GM12878 (cell line): ENCODE data around the gene NOP10. TPM values are rescaled to one million over a fixed set of nuclear protein-coding genes. Genes with fewer than 3 reads are reported as not detected.

Source experiments
- BCL11A ChIP-seq: IDR thresholded peaks from 2 replicates; pipeline ENCODE4 v1.6.1; 2011; ENCODE audit warnings: low read depth, low read length
- CHD1 ChIP-seq: IDR thresholded peaks from 2 replicates; pipeline ENCODE4 v1.6.1; 2012; ENCODE audit warnings: low read depth, low read length, improper control_type of control experiment
- GATAD2B ChIP-seq: fragments of 450-650 bp; conservative IDR thresholded peaks from 2 replicates; pipeline ENCODE4 v1.6.1; 2017; ENCODE audit warnings: low read depth, mild to moderate bottlenecking, moderate library complexity
- IRF4 ChIP-seq: IDR thresholded peaks from 2 replicates; pipeline ENCODE4 v1.6.1; 2011; ENCODE audit warnings: low read depth, low read length
- MEF2B ChIP-seq: fragments of 450-650 bp; IDR thresholded peaks from 2 replicates; pipeline ENCODE4 v1.6.1; 2018; ENCODE audit warnings: mild to moderate bottlenecking, moderate library complexity; ENCODE audit not compliant: partially characterized antibody, poor library complexity, severe bottlenecking
- NFYB ChIP-seq: IDR thresholded peaks from 2 replicates; pipeline ENCODE4 v1.6.1; 2011; ENCODE audit warnings: low read depth, mild to moderate bottlenecking, low read length, improper control_type of control experiment, moderate library complexity; ENCODE audit not compliant: insufficient read depth
- NR2C2 ChIP-seq: IDR thresholded peaks from 2 replicates; pipeline ENCODE4 v1.6.1; 2011; ENCODE audit warnings: borderline replicate concordance, low read depth; ENCODE audit not compliant: control insufficient read depth, insufficient read length
- POLR2A ChIP-seq: IDR thresholded peaks from 2 replicates; pipeline ENCODE4 v1.6.1; 2011; ENCODE audit warnings: low read depth, mild to moderate bottlenecking, low read length
- RAD21 ChIP-seq: IDR thresholded peaks from 2 replicates; pipeline ENCODE4 v1.6.1; 2011; ENCODE audit warnings: mild to moderate bottlenecking, low read depth, low read length, moderate library complexity; ENCODE audit not compliant: insufficient read depth
- RCOR1 ChIP-seq: conservative IDR thresholded peaks from 2 replicates; pipeline ENCODE4 v1.6.1; 2012; ENCODE audit warnings: low read depth, low read length, improper control_type of control experiment
- RFX5 ChIP-seq: IDR thresholded peaks from 2 replicates; pipeline ENCODE4 v1.6.1; 2011; ENCODE audit warnings: low read depth, low read length, improper control_type of control experiment
- SIN3A ChIP-seq: IDR thresholded peaks from 2 replicates; pipeline ENCODE4 v1.6.1; 2012; ENCODE audit warnings: low read depth, low read length, improper control_type of control experiment
- SPI1 ChIP-seq: IDR thresholded peaks from 2 replicates; pipeline ENCODE4 v1.6.1; 2011; ENCODE audit warnings: low read depth, mild to moderate bottlenecking, low read length, moderate library complexity, borderline replicate concordance; ENCODE audit not compliant: insufficient read depth
- SUPT20H ChIP-seq: IDR thresholded peaks from 2 replicates; pipeline ENCODE4 v1.6.1; 2011; ENCODE audit warnings: low read depth, mild to moderate bottlenecking, low read length, moderate library complexity, borderline replicate concordance; ENCODE audit not compliant: control insufficient read depth
- WRNIP1 ChIP-seq: IDR thresholded peaks from 2 replicates; pipeline ENCODE4 v1.6.1; 2011; ENCODE audit warnings: low read depth, low read length, improper control_type of control experiment, borderline replicate concordance
- ZNF207 ChIP-seq: fragments of 450-650 bp; IDR thresholded peaks from 2 replicates; pipeline ENCODE4 v1.6.1; 2014; ENCODE audit warnings: antibody characterized with exemption, mild to moderate bottlenecking, borderline replicate concordance
- ZNF274 ChIP-seq: IDR thresholded peaks from one replicate; pipeline ENCODE4 v1.8.0; 2011; ENCODE audit not compliant: insufficient read length, insufficient read depth
- polyA plus RNA-seq, 11 experiments: library from polyadenylated mRNA; depleted of rRNA in 4 of 11; unstranded in 6 of 11; stranded (reverse) in 5 of 11; fragments of >200 nt; fragmentation: Nextera tagmentation in 4 of 11; fragmentation: Illumina TruSeq in 1 of 11; extraction: Ambion mirVana in 4 of 11; extraction: Trizol in 1 of 11; gene quantifications; 1 replicate in 1 of 11; 2 replicates in 10 of 11; pipeline versions ENCODE4 v1.2.1 to v1.2.3, GENCODE V29; 2011 to 2016; ENCODE audit warnings: inconsistent platforms in 2 of 11, missing spikeins in 2 of 11, low read depth in 1 of 11
- total RNA-seq, 4 experiments: library from RNA; depleted of rRNA in 3 of 4; stranded (reverse); fragments of >200 nt in 3 of 4; fragmentation: Illumina TruSeq in 1 of 4; extraction: Trizol in 1 of 4; gene quantifications; 2 replicates each; pipeline versions ENCODE4 v1.2.1 to v1.2.3, GENCODE V29; 2013 to 2021
- TF ChIP-seq, protein P1 (sequence below): IDR thresholded peaks from 2 replicates; pipeline ENCODE4 v1.6.1; 2012; ENCODE audit warnings: low read depth, low read length, improper control_type of control experiment
- TF ChIP-seq, protein P2 (sequence below): fragments of 450-650 bp; IDR thresholded peaks from 2 replicates; pipeline ENCODE4 v1.6.1; 2016; ENCODE audit warnings: mild to moderate bottlenecking, moderate library complexity, borderline replicate concordance
- TF ChIP-seq, protein P3 (sequence below): fragments of 450-650 bp; IDR thresholded peaks from 2 replicates; pipeline ENCODE4 v1.6.1; 2014; ENCODE audit warnings: mild to moderate bottlenecking
- TF ChIP-seq, protein P4 (sequence below): fragments of 450-650 bp; IDR thresholded peaks from 2 replicates; pipeline ENCODE4 v1.6.1; 2017; ENCODE audit warnings: low read depth, mild to moderate bottlenecking, moderate library complexity
- TF ChIP-seq, protein P5 (sequence below): IDR thresholded peaks from 2 replicates; pipeline ENCODE4 v1.6.1; 2011; ENCODE audit warnings: borderline replicate concordance, low read depth, mild to moderate bottlenecking, moderate library complexity, mixed read lengths, low read length; ENCODE audit not compliant: insufficient read depth; ENCODE audit errors: extremely low read length

NOP10 gene
- total and polyA plus RNA-seq, 10 of the 15 experiments (the other 5 are each of a cell fraction or from before 2014, with no cell fraction given), result 225 to 1,778 (median 537) TPM

DNA sequence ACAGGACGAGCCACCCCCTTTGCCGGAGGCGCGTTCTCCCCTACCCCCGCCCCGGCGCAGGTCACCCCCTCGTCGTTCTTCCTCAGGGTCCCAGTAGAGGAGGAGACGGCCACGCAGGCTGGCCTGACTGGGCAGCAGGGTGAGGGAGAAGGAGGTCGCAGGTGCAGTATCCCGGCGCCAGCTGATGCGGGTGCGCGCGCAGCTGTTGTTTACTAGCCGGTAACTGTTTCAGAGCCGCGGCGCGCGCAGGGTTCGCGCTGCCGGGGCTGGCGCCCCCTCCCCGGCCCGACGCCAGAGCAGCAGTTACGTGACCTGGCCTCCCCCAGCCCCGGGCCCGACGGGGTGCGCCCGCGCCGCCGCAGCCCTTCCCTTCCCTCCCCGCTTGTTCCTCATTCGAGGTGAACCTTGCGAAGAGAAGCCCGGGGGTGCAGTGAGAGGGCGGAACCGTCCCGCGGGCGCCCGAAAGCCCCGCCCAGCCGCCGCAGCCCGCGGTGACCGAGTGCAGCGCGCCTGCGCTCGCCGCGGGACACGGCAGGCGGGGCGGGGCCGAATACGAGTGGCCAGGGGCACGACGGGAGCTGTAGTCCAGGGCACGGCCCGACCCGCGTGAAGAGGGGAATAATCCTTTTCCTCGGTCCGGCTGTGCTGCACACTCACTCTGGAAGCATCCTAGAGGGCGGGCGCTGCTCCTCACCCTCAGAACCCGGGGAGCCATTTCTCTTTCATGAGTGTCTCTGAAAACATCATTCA lies 5.2 kb downstream of the NOP10 start, which contains the start of gene SLC12A6 (continued):
- TF ChIP-seq RFX5, result no peak
- TF ChIP-seq, protein P1, sequence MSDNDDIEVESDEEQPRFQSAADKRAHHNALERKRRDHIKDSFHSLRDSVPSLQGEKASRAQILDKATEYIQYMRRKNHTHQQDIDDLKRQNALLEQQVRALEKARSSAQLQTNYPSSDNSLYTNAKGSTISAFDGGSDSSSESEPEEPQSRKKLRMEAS, result no peak
- TF ChIP-seq SPI1, result peak; percentile 56
- TF ChIP-seq, protein P2, sequence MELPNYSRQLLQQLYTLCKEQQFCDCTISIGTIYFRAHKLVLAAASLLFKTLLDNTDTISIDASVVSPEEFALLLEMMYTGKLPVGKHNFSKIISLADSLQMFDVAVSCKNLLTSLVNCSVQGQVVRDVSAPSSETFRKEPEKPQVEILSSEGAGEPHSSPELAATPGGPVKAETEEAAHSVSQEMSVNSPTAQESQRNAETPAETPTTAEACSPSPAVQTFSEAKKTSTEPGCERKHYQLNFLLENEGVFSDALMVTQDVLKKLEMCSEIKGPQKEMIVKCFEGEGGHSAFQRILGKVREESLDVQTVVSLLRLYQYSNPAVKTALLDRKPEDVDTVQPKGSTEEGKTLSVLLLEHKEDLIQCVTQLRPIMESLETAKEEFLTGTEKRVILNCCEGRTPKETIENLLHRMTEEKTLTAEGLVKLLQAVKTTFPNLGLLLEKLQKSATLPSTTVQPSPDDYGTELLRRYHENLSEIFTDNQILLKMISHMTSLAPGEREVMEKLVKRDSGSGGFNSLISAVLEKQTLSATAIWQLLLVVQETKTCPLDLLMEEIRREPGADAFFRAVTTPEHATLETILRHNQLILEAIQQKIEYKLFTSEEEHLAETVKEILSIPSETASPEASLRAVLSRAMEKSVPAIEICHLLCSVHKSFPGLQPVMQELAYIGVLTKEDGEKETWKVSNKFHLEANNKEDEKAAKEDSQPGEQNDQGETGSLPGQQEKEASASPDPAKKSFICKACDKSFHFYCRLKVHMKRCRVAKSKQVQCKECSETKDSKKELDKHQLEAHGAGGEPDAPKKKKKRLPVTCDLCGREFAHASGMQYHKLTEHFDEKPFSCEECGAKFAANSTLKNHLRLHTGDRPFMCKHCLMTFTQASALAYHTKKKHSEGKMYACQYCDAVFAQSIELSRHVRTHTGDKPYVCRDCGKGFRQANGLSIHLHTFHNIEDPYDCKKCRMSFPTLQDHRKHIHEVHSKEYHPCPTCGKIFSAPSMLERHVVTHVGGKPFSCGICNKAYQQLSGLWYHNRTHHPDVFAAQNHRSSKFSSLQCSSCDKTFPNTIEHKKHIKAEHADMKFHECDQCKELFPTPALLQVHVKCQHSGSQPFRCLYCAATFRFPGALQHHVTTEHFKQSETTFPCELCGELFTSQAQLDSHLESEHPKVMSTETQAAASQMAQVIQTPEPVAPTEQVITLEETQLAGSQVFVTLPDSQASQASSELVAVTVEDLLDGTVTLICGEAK, result no peak
- no peak for TF ChIP-seq RAD21
- no peak for TF ChIP-seq RCOR1
- peak; percentile 74 for TF ChIP-seq POLR2A
- TF ChIP-seq WRNIP1, result no peak
- TF ChIP-seq, protein P3, sequence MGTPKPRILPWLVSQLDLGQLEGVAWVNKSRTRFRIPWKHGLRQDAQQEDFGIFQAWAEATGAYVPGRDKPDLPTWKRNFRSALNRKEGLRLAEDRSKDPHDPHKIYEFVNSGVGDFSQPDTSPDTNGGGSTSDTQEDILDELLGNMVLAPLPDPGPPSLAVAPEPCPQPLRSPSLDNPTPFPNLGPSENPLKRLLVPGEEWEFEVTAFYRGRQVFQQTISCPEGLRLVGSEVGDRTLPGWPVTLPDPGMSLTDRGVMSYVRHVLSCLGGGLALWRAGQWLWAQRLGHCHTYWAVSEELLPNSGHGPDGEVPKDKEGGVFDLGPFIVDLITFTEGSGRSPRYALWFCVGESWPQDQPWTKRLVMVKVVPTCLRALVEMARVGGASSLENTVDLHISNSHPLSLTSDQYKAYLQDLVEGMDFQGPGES, result no peak; the same call in 1 of the 2 replicates
- TF ChIP-seq, protein P4, sequence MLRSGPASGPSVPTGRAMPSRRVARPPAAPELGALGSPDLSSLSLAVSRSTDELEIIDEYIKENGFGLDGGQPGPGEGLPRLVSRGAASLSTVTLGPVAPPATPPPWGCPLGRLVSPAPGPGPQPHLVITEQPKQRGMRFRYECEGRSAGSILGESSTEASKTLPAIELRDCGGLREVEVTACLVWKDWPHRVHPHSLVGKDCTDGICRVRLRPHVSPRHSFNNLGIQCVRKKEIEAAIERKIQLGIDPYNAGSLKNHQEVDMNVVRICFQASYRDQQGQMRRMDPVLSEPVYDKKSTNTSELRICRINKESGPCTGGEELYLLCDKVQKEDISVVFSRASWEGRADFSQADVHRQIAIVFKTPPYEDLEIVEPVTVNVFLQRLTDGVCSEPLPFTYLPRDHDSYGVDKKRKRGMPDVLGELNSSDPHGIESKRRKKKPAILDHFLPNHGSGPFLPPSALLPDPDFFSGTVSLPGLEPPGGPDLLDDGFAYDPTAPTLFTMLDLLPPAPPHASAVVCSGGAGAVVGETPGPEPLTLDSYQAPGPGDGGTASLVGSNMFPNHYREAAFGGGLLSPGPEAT, result no peak
- no peak for TF ChIP-seq ZNF274
- no peak for TF ChIP-seq CHD1
- TF ChIP-seq GATAD2B, result peak; percentile 83; the same call in 1 of the 2 replicates
- TF ChIP-seq MEF2B, result no peak
- TF ChIP-seq ZNF207, result peak; percentile 74; the same call in 1 of the 2 replicates
- TF ChIP-seq BCL11A, result no peak
- TF ChIP-seq SUPT20H, result no peak
- TF ChIP-seq NR2C2, result no peak
- TF ChIP-seq, protein P5, sequence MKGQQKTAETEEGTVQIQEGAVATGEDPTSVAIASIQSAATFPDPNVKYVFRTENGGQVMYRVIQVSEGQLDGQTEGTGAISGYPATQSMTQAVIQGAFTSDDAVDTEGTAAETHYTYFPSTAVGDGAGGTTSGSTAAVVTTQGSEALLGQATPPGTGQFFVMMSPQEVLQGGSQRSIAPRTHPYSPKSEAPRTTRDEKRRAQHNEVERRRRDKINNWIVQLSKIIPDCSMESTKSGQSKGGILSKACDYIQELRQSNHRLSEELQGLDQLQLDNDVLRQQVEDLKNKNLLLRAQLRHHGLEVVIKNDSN, result no peak
- no peak for TF ChIP-seq IRF4
- no peak; the same call in 1 of the 2 replicates for TF ChIP-seq SIN3A
- TF ChIP-seq NFYB, result no peak
